SK-N-SH (cell line): ENCODE data around the gene GNG13. TPM values are rescaled to one million over a fixed set of nuclear protein-coding genes. Genes with fewer than 3 reads are reported as not detected.

ENCODE experiments used
- CTCF ChIA-PET: fragments of 300-600, 350-600 bp; formaldehyde crosslinking; extraction: SDS; loops from one replicate; lab custom pipeline; 2021; lab: Yijun Ruan, JAX
- POLR2A ChIA-PET: fragments of 350-600 bp; sonication (Branson Sonifier 250); formaldehyde crosslinking; extraction: SDS; loops from one replicate; lab custom pipeline; 2020; ENCODE audit warnings: antibody characterized with exemption, inconsistent platforms; lab: Yijun Ruan, JAX
- DNase-seq: peaks from one replicate; pipeline ENCODE4 v3.0.0; 2012
- H2AFZ ChIP-seq: fragments of 200-600 bp; sonication (generic); 2 replicates; pipeline ENCODE4 v1.8.1; 2016; ENCODE audit warnings: antibody characterized with exemption, mild to moderate bottlenecking, low read depth
- H3F3A ChIP-seq: fragments of 200-600 bp; sonication (generic); replicated peaks from 2 replicates; pipeline ENCODE3; 2016; ENCODE audit warnings: antibody characterized with exemption, mild to moderate bottlenecking; ENCODE audit not compliant: insufficient read depth
- H3K27ac ChIP-seq, 2 experiments: fragments of 200-500 bp in 1 of 2; fragments of 200-600 bp in 1 of 2; sonication (Bioruptor generic) in 1 of 2; sonication (generic), shearing (Covaris generic) in 1 of 2; 2 replicates each; pipeline versions ENCODE4 v1.5.1 to v1.6.1; 2014 to 2016; ENCODE audit warnings: low read depth in 2 of 2, inconsistent platforms in 1 of 2, low read length in 1 of 2, mild to moderate bottlenecking in 1 of 2, mixed read lengths in 1 of 2
- H3K27me3 ChIP-seq: fragments of 200-600 bp; sonication (generic), shearing (Covaris generic); 2 replicates; pipeline ENCODE4 v1.6.1; 2016; ENCODE audit warnings: mixed run types; ENCODE audit not compliant: insufficient read depth
- H3K36me3 ChIP-seq, 2 experiments: fragments of 200-500 bp in 1 of 2; fragments of 200-600 bp in 1 of 2; sonication (Bioruptor generic) in 1 of 2; sonication (generic) in 1 of 2; replicated peaks in 1 of 2; 2 replicates each; pipeline versions ENCODE3 to v1.5.1; 2014 to 2016; ENCODE audit warnings: low read length in 1 of 2, mild to moderate bottlenecking in 1 of 2; ENCODE audit not compliant: insufficient read depth in 2 of 2, control insufficient read depth in 1 of 2
- H3K4me1 ChIP-seq, 2 experiments: fragments of 200-500 bp in 1 of 2; fragments of 200-600 bp in 1 of 2; sonication (Bioruptor generic) in 1 of 2; sonication (generic), shearing (Covaris generic) in 1 of 2; 2 replicates each; pipeline versions ENCODE4 v1.5.1 to v1.6.1; 2014 to 2016; ENCODE audit warnings: low read depth in 1 of 2, low read length in 1 of 2, mixed run types in 1 of 2; ENCODE audit not compliant: insufficient read depth in 2 of 2, control insufficient read depth in 1 of 2
- H3K4me2 ChIP-seq: fragments of 200-600 bp; sonication (generic), shearing (Covaris generic); 2 replicates; pipeline ENCODE4 v1.6.1; 2017; ENCODE audit warnings: mixed run types
- H3K4me3 ChIP-seq, 2 experiments: fragments of 200-500 bp in 1 of 2; fragments of 200-600 bp in 1 of 2; sonication (Bioruptor generic) in 1 of 2; sonication (generic), shearing (Covaris generic) in 1 of 2; 2 replicates each; pipeline versions ENCODE4 v1.5.1 to v1.8.1; 2014 to 2016; ENCODE audit warnings: low read depth in 2 of 2, inconsistent platforms in 1 of 2, low read length in 1 of 2, mild to moderate bottlenecking in 1 of 2, mixed read lengths in 1 of 2, moderate library complexity in 1 of 2
- H3K79me2 ChIP-seq: fragments of 200-600 bp; sonication (generic); 2 replicates; pipeline ENCODE4 v1.8.1; 2017; ENCODE audit warnings: mild to moderate bottlenecking; ENCODE audit not compliant: insufficient read depth
- H3K9ac ChIP-seq: fragments of 200-600 bp; sonication (generic); 2 replicates; pipeline ENCODE4 v1.6.1; 2017; ENCODE audit warnings: mixed run types
- H3K9me2 ChIP-seq: fragments of 200-600 bp; sonication (generic); 2 replicates; pipeline ENCODE4 v1.6.1; 2017; ENCODE audit warnings: mixed run types
- H3K9me3 ChIP-seq: fragments of 200-600 bp; sonication (generic); 2 replicates; pipeline ENCODE4 v1.6.1; 2017; ENCODE audit warnings: mixed run types, mild to moderate bottlenecking, moderate library complexity
- H4K20me1 ChIP-seq: fragments of 200-600 bp; sonication (generic); 2 replicates; pipeline ENCODE4 v1.6.1; 2017; ENCODE audit warnings: mild to moderate bottlenecking, mixed run types; ENCODE audit not compliant: insufficient read depth
- ELF1 ChIP-seq: IDR thresholded peaks from 2 replicates; pipeline ENCODE4 v1.4.0; 2012
- EP300 ChIP-seq, 2 experiments: IDR thresholded peaks; 2 replicates each; pipeline versions ENCODE4 v1.4.0 to v1.6.1; 2012; ENCODE audit warnings: borderline replicate concordance in 1 of 2, low read depth in 1 of 2, low read length in 1 of 2
- EZH2phosphoT487 ChIP-seq: fragments of 200-600 bp; sonication (generic); IDR thresholded peaks from 2 replicates; pipeline ENCODE4 v1.6.1; 2017; ENCODE audit warnings: low read depth, mixed run types, mild to moderate bottlenecking, antibody characterized with exemption, moderate library complexity, borderline replicate concordance
- FOXM1 ChIP-seq: IDR thresholded peaks from 2 replicates; pipeline ENCODE4 v1.4.0; 2012; ENCODE audit warnings: low read depth, mild to moderate bottlenecking
- GABPA ChIP-seq: IDR thresholded peaks from 2 replicates; pipeline ENCODE4 v1.4.0; 2012; ENCODE audit warnings: low read depth, mild to moderate bottlenecking
- JUND ChIP-seq: IDR thresholded peaks from 2 replicates; pipeline ENCODE4 v1.4.0; 2012
- MXI1 ChIP-seq: IDR thresholded peaks from 2 replicates; pipeline ENCODE4 v1.6.1; 2012; ENCODE audit warnings: mild to moderate bottlenecking, low read depth, low read length, improper control_type of control experiment
- POLR2AphosphoS5 ChIP-seq: IDR thresholded peaks from 2 replicates; pipeline ENCODE4 v1.6.1; 2012; ENCODE audit warnings: low read depth, low read length
- RCOR1 ChIP-seq: fragments of 150-350 bp; IDR thresholded peaks from 2 replicates; pipeline ENCODE4 v1.6.1; 2017; ENCODE audit warnings: antibody characterized with exemption, low read length
- RXRA ChIP-seq: IDR thresholded peaks from 2 replicates; pipeline ENCODE4 v1.4.0; 2012; ENCODE audit warnings: low read depth, mild to moderate bottlenecking, borderline replicate concordance
- SMC3 ChIP-seq: IDR thresholded peaks from 2 replicates; pipeline ENCODE4 v1.6.1; 2012; ENCODE audit warnings: low read depth, low read length, improper control_type of control experiment
- TCF12 ChIP-seq: IDR thresholded peaks from 2 replicates; pipeline ENCODE4 v1.4.0; 2012
- TEAD4 ChIP-seq: IDR thresholded peaks from 2 replicates; pipeline ENCODE4 v1.4.0; 2012; ENCODE audit warnings: mild to moderate bottlenecking, borderline replicate concordance; ENCODE audit not compliant: insufficient read depth
- YY1 ChIP-seq: IDR thresholded peaks from 2 replicates; pipeline ENCODE4 v1.4.0; 2012; ENCODE audit warnings: low read depth, mild to moderate bottlenecking
- WGBS: methylation state at CpG from one replicate; pipeline ENCODE4 v1.1.6; 2017; ENCODE audit warnings: low lambda C conversion rate; 5-methylcytosine and 5-hydroxymethylcytosine counted together
- polyA plus RNA-seq, 3 experiments: library from polyadenylated mRNA; depleted of rRNA; stranded (reverse); fragments of >200 nt; gene quantifications; 2 replicates each; pipeline ENCODE4 v1.2.3, GENCODE V29; 2012
- TF ChIP-seq, protein P1 (sequence below): IDR thresholded peaks from 2 replicates; pipeline ENCODE4 v1.4.0; 2012; ENCODE audit warnings: low read depth, borderline replicate concordance
- TF ChIP-seq, protein P2 (sequence below): fragments of 150-350 bp; IDR thresholded peaks from 2 replicates; pipeline ENCODE4 v1.6.1; 2016; ENCODE audit warnings: mild to moderate bottlenecking, low read depth, low read length
- TF ChIP-seq, protein P3 (sequence below): IDR thresholded peaks from 2 replicates; pipeline ENCODE4 v1.4.0; 2012; ENCODE audit warnings: low read depth
- TF ChIP-seq, protein P4 (sequence below): fragments of 200-600 bp; sonication (generic); IDR thresholded peaks from 2 replicates; pipeline ENCODE4 v1.6.1; 2017; ENCODE audit warnings: antibody characterized with exemption, mild to moderate bottlenecking, moderate library complexity

The GNG13 gene
- polyA plus RNA-seq, 1 of the 3 experiments (the other 2 are of a cell fraction), result not detected

DNA sequence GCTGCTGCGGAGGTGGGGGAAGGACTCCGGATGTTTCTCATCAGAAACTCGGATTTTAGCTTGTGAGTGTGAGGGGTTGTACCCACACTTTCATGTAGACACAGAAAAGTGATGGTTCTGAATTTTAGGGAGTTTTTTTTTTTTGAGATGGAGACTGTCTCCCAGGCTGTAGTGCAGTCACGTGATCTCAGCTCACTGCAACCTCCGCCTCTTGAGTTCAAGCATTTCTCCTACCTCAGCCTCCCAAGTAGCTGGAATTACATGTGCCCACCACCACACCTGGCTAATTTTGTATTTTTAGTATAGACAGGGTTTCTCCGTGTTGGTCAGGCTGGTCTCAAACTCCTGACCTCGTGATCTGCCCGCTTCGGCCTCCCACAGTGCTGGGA lies 22.4 kb upstream of the GNG13 start:
- Histone ChIP-seq H3K9ac (no peak overlapping the region), H4K20me1 (no peaks in the 10 kb centered on the region), H2AFZ (no peak overlapping the region), H3K36me3 (no peaks in the 10 kb centered on the region), H3K79me2 (no peaks in the 10 kb centered on the region), H3K27ac (no peak overlapping the region), H3K27me3 (peaks cover 64% of the 10 kb centered on the region), H3K4me2 (no peak overlapping the region), H3K9me2 (no peaks in the 10 kb centered on the region), H3K4me1 (peaks cover 0 to 5% of the 10 kb centered on the region in 2 experiments; a peak in 2 of 4 replicates), H3K4me3 (no peak overlapping the region), H3F3A (no peaks in the 10 kb centered on the region)
- POLR2A ChIA-PET, result no interaction called here
- WGBS, result 66% methylated on average over 9 of the region's 9 CpGs
- no peak for DNase-seq
- CTCF ChIA-PET, result no interaction called here
- TF ChIP-seq GABPA (no peak), EZH2phosphoT487 (no peak), JUND (no peak), ELF1 (no peak)
- TF ChIP-seq, protein P1, sequence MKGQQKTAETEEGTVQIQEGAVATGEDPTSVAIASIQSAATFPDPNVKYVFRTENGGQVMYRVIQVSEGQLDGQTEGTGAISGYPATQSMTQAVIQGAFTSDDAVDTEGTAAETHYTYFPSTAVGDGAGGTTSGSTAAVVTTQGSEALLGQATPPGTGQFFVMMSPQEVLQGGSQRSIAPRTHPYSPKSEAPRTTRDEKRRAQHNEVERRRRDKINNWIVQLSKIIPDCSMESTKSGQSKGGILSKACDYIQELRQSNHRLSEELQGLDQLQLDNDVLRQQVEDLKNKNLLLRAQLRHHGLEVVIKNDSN, result no peak
- TF ChIP-seq, all 33 proteins: peak for 0
- H3K9me3 ChIP-seq, result no peaks in the 10 kb centered on the region

DNA sequence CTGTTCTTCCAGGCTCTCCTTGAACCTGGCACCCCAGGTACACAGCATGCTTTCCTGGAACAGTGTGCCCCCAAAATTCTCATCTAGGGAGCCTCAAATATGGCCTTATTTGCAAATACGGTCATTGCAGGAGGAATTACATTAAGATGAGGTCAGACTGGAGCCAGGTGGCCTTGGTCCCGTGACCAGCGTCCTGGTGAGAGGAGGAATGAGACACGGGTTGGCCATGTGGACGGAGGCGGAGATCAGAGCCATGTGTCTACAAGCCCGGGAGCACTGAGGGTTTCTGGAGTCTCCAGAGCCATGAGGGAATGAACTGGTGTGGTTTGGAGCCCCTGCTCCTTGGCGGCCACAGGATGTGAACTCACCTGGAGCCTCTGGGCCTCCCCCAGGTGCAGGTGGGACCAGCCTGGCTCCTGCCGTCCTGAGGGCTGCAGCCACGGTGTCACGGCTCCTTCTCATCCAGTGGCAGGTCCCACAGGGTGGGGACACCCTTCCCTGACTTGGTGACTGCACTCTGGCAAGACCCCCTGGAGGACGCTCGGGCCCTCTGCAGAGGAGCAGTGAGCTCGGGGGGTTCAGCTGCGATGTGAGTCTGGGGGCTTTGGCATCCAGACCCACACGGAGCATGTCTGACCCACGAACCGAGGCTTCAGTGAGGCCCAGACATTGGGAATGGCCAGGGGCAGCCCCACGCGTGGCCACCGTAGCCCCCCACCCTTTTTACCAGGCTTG lies 21.8 kb upstream of the GNG13 start:
- Histone ChIP-seq H3K4me3 (no peak overlapping the region), H2AFZ (no peak overlapping the region), H3K9me2 (no peaks in the 10 kb centered on the region), H3K4me1 (peaks cover 0 to 5% of the 10 kb centered on the region in 2 experiments; a peak in 2 of 4 replicates), H3K27ac (no peak overlapping the region), H3K79me2 (no peaks in the 10 kb centered on the region), H3K9ac (no peak overlapping the region), H4K20me1 (no peaks in the 10 kb centered on the region), H3F3A (no peaks in the 10 kb centered on the region), H3K4me2 (no peak overlapping the region), H3K9me3 (no peaks in the 10 kb centered on the region), H3K27me3 (peaks cover 67% of the 10 kb centered on the region), H3K36me3 (no peaks in the 10 kb centered on the region)
- 35% methylated on average over 16 of the region's 21 CpGs for WGBS
- CTCF ChIA-PET, result interaction anchor here (0.8 to 1.2 kb wide), 3 partner anchors 231 to 281 kb away, joined by 3 read pairs; no protein-coding TSS in a partner anchor
- no peak for TF ChIP-seq FOXM1
- no peak for TF ChIP-seq EP300 (IDR thresholded peaks at IDR 0.05; ENCODE audit: borderline replicate concordance in 1 of 2, low read depth in 1 of 2, low read length in 1 of 2)
- TF ChIP-seq, protein P2, sequence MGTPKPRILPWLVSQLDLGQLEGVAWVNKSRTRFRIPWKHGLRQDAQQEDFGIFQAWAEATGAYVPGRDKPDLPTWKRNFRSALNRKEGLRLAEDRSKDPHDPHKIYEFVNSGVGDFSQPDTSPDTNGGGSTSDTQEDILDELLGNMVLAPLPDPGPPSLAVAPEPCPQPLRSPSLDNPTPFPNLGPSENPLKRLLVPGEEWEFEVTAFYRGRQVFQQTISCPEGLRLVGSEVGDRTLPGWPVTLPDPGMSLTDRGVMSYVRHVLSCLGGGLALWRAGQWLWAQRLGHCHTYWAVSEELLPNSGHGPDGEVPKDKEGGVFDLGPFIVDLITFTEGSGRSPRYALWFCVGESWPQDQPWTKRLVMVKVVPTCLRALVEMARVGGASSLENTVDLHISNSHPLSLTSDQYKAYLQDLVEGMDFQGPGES, result no peak
- TF ChIP-seq MXI1, result no peak
- no peak for TF ChIP-seq TCF12
- no peak for TF ChIP-seq RXRA
- TF ChIP-seq, protein P3, sequence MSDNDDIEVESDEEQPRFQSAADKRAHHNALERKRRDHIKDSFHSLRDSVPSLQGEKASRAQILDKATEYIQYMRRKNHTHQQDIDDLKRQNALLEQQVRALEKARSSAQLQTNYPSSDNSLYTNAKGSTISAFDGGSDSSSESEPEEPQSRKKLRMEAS, result no peak
- TF ChIP-seq TEAD4, result no peak
- no peak for TF ChIP-seq POLR2AphosphoS5
- no peak for TF ChIP-seq YY1
- TF ChIP-seq SMC3, result no peak
- TF ChIP-seq RCOR1, result no peak
- no peak for TF ChIP-seq JUND
- TF ChIP-seq, protein P4, sequence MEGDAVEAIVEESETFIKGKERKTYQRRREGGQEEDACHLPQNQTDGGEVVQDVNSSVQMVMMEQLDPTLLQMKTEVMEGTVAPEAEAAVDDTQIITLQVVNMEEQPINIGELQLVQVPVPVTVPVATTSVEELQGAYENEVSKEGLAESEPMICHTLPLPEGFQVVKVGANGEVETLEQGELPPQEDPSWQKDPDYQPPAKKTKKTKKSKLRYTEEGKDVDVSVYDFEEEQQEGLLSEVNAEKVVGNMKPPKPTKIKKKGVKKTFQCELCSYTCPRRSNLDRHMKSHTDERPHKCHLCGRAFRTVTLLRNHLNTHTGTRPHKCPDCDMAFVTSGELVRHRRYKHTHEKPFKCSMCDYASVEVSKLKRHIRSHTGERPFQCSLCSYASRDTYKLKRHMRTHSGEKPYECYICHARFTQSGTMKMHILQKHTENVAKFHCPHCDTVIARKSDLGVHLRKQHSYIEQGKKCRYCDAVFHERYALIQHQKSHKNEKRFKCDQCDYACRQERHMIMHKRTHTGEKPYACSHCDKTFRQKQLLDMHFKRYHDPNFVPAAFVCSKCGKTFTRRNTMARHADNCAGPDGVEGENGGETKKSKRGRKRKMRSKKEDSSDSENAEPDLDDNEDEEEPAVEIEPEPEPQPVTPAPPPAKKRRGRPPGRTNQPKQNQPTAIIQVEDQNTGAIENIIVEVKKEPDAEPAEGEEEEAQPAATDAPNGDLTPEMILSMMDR, result no peak
- POLR2A ChIA-PET, result no interaction called here
- DNase-seq, result no peak
